WTC11 (cell line): ENCODE measurements around the gene WIPF3.

Experiments used
- ETV6 ChIP-seq: sonication (generic); formaldehyde crosslinking; IDR thresholded peaks from 2 replicates; pipeline ENCODE4 v1.8.1; 2022; ENCODE audit warnings: mild to moderate bottlenecking, missing genetic modification reagents
- SMAD3 ChIP-seq: sonication (generic); formaldehyde crosslinking; IDR thresholded peaks from 2 replicates; pipeline ENCODE4 v1.8.0; 2022; ENCODE audit warnings: missing genetic modification reagents, mild to moderate bottlenecking, borderline replicate concordance
- USF1 ChIP-seq: sonication (generic); formaldehyde crosslinking; IDR thresholded peaks from 2 replicates; pipeline ENCODE4 v1.8.0; 2022; ENCODE audit warnings: mild to moderate bottlenecking, missing genetic modification reagents

- TF ChIP-seq ETV6 (CRISPR knock-in tag) (no peak), SMAD3 (no peak), USF1 (CRISPR knock-in tag) (no peak)
These were observed 149.6 kb downstream of the WIPF3 start for GRCh38 chr7:29955799-29956486.
